ENCODE results near the gene TIGD6.

DNA sequence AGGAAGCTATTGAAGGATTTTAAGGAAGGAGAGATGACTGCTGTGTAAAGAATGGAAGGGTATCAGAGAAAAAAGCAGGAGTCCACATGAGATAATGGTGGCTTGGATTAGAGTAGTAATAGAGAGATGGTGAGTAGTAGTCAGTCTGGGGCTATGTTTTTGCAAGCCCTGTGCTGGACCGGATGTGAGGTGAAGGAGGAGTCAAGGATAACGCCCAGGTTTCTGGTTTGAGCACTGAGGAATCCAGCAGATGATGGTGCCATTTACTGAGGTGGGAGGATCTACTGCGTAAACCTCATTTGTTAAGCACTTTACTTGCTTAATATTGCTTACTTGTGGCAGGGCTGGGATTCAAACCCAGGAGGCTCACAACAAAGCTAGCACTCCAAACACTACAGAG, 1.1 kb downstream of the TIGD6 start:
- TF ChIP-seq, protein P1, sequence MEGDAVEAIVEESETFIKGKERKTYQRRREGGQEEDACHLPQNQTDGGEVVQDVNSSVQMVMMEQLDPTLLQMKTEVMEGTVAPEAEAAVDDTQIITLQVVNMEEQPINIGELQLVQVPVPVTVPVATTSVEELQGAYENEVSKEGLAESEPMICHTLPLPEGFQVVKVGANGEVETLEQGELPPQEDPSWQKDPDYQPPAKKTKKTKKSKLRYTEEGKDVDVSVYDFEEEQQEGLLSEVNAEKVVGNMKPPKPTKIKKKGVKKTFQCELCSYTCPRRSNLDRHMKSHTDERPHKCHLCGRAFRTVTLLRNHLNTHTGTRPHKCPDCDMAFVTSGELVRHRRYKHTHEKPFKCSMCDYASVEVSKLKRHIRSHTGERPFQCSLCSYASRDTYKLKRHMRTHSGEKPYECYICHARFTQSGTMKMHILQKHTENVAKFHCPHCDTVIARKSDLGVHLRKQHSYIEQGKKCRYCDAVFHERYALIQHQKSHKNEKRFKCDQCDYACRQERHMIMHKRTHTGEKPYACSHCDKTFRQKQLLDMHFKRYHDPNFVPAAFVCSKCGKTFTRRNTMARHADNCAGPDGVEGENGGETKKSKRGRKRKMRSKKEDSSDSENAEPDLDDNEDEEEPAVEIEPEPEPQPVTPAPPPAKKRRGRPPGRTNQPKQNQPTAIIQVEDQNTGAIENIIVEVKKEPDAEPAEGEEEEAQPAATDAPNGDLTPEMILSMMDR (IDR thresholded peaks at IDR 0.05), result no peak
- no peak for TF ChIP-seq POLR2A (IDR thresholded peaks at IDR 0.05)

Data from thyroid gland (tissue), 4 donors.